ENCODE measurements around the gene CBR3.
"Not testable (repeated sequence)": the region's sequence is repeated elsewhere in the genome, so short reads cannot be mapped to it uniquely, and the experiment has no call there.

The CBR3 gene

DNA sequence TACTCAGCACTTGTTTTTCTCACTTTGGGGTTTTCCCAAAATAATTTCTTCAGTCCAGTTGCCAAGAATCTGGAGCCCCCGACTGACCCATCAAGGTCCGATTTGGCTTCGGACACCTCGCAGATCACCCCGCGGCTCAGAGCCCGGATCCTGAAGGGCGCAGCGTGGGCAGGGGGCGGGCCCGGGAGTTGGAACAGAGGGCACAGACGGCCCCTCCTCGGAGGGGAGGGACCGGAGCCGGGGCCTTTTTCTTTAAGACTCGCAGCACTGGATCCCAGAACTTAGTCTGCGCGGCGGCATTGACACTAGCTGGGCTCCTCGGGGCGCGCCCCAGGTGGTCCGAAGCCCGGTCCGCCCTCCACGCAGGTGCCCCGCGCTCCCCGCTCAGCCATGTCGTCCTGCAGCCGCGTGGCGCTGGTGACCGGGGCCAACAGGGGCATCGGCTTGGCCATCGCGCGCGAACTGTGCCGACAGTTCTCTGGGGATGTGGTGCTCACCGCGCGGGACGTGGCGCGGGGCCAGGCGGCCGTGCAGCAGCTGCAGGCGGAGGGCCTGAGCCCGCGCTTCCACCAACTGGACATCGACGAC lies at the start of gene CBR3:
Gene CBR3 (plus strand): TSS at position 277 of the 588 bp plus-strand sequence. CDS start 114 bp downstream, at position 391.
- DNase-seq: no peak

DNA sequence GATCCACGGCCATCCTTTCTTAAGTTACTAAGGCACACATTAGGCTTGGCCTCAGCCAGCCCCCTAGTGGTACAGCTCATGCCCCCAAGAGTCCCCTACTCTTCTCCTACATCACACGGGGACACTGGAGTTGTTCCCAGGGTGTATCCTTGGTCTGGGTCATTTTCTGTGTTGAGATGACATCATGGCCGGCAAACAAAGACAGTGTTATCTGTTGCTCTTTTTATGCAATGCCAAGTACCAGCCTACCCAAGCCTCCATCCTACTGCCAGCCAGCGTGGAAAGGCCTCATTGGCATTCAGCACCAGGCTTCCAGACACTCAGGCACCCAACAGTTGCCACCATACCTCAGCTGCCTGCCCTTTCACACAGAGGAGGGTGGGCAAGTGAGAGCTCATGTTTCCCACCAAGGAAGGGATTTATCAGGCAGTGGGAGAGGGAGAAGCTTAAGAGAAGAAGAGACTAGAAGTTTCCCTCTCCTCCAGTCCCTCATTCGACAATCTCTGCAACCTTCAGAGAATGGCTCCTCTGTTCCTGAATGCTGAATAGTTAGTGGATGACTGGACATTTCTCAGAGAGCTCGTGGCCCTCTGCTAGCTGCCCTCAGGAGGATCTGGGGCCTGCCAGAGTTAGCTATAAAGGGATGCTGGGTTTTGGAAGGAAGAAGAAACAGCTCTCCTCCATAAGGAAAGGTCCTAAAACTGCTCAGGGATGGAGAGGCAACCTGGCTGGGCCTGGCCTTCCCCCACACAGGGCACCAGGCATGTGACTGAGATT lies 47.3 kb upstream of the CBR3 start:
- no peak for DNase-seq

- DNase-seq: no peak
Measured at GRCh38 chr21:36089946-36090345, 44.9 kb upstream of the CBR3 start.

- DNase-seq: no peak
Measured at GRCh38 chr21:36092681-36093080, 42.2 kb upstream of the CBR3 start.

- DNase-seq: no peak
Measured at GRCh38 chr21:36093512-36093911, 41.4 kb upstream of the CBR3 start.

DNA sequence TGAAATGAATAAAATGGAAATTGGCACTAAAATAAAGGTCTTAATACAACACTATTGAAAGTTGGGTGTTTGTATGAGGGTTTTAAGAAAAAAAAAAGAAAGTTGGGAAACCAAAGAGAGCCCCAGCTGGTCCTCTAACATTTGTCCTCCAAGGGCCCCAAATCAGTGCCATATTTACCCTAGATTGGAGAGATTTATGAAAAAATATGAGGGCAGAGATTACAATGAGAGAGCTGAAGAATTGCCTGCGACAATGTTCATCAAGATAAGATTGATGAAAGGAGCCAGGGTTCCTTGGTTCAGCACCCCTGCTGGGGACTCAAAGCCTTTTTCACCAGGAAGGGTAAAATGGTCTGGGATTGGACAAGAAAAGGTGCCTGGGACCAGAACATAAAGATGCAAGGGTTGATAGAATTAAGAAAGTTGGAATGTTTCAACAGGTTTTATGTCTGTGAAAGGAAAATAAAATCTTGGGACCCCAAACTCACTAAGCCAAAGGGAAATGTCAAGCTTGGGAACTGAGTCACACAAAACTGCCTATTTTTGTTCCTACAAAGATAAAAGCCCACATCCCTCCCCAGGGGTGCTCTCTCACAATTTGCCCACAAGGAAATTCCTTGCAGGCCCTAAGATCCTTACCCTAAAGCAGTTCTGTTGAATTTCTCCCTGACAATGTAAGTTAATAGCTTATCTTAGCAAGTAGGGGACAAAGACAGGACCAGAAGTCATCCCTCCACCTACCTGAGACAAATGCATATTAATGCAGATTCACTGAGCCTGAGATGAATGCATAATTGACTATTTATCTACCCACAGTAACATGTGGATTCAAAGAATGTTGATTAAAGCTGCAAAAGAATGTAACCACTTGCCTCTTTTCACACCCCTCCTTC lies 38.2 kb upstream of the CBR3 start:
- DNase-seq: no peak

- no peak for DNase-seq
Measured at GRCh38 chr21:36097427-36098181, 37.3 kb upstream of the CBR3 start.

DNA sequence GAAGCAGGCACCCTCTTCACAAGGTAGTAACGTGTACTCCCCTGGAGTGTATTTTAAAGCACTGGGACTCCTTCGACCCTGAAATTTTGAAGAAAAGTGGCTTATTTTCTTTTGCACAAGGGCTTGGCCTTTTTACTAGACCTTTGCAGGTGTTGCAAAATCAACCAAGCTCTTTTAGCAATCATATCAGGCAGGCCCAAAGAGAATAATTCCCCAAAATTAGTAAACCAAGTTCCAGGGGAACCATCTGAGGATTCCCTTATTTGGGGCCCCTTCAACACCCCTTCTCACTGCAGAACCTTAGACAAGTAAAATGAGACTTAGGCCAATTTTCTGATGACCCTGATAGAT lies 36.7 kb upstream of the CBR3 start:
- DNase-seq: no peak

- no peak for DNase-seq
Measured at GRCh38 chr21:36099000-36099399, 35.9 kb upstream of the CBR3 start.

DNA sequence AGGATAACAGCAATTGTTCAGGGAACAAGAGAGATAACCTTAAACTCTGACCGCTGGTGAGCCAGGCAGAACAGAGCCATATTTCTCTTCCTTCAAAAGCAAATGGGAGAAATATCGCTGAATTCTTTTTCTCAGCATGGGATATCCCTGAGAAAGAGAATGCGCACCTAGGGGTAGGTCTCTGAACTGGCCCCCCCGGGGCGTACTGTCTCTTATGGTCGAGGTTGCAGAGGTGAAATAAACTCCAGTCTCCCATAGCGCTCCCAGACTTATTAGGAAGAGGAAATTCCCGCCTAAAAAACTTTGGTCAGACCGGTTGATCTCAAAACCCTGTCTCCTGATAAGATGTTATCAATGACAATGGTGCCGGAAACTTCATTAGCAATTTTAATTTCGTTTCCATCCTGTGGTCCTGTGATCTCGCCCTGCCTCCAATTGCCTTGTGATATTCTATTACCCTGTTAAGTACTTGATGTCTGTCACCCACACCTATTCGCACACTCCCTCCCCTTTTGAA lies 35.1 kb upstream of the CBR3 start:
- DNase-seq: not testable (repeated sequence)

- DNase-seq: no peak
Measured at GRCh38 chr21:36100971-36101641, 33.8 kb upstream of the CBR3 start.

DNA sequence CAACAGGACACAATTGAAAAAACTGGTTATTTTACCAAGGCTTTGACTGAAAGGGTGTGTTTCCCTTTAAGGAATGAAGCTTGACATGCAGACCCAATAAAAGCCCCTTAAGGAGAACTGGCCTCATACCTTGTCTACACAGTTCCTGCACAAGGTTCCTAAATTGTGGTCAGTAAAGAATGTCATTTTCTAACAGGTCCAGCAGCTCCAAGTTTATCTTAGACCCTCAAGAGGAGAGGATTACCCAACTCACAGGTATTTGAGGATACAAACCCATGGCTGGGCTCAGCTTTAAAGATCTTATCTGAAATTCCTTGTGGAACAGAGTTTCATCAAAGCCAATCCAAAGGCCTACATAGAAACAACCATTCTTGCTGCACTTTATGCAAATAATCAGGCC lies 31.4 kb upstream of the CBR3 start:
- no peak for DNase-seq

DNA sequence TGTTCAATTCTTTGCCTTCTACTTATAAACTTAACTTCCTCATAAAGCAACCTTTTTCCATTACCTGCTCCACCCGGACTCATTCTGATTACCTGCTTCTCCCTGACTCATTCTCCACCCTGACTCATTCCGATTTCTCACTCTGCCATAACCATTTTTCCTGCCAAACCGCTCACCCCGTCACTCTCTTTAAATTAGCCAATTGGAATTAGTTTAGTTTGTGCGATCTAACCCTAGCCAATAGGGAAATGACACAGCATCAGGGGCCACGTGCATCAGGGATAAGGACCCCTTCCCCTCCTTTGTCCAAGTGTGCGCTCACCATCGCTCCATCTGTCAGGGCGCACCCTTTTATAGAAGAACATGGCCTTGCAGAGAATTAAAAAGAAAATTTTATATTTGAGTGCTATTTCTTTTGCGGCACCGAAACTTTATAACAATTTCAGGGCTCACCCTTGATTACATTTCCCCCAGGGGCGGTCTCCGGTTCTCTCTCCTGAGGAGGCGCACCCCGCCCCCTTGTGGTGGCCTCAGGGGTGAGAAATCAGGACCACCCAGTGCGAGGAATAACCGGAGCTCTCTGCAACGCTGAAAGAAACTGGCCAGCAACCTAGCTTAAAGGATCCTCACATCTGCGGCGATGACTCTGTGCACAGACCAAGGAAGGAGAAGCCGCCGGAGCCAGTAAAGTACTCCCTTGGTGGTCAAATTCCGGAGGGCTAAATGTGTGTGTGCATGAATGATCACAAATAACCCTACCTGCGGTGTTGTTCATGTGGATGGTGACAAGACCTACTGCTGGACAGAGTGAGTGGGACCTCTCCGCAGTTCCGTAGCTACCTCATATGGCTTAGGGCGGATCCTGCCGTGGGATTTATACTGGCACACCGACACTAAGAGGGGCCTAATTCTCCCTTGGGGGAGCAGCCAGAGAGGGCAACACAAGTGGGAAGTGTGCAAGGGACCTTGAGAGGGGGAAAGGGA lies 30.3 kb upstream of the CBR3 start:
- no peak for DNase-seq

DNA sequence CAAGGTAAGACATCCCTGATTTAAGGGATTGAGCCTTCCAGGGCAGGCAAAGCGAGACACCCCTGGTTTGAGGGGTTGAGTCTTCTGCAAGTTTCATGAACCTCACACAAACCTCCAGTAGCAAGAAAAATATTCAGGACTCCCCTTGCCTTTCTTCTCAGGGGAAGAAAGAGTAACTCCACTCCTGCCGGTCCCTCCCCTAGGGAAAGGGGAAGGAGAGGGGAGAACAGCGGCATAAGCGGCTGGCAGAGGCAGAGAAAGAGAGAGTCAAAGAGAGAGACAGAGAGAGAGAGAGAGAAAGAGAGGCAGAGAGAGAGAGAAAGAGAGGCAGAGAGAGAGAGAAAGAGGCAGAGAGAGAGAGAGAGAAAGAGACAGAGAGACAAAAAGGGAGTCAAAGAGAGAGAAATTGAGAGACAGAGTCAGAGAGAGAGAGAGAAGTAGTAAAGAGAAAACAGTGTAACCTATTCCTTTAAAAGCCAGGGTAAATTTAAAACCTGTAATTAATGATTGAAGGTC lies 29.5 kb upstream of the CBR3 start:
- no peak for DNase-seq

DNA sequence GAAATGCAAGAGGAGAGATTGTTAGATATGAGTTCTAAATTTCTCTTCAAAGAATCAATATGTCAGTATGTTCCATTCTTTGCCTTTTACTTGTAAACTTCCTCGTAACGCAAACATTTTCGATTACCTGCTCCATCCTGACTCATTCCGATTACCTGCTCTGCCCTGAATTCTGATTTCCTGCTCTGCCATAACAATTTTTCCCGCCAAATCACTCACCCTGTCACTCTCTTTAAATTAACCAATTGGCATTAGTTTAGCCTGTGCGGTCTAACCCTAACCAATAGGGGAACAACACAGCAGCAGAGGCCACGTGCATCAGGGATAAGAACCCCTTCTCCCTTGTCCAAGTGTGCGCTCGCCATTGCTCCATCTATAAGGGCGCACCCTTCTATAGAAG lies 25.0 kb upstream of the CBR3 start:
- DNase-seq: no peak

- no peak for DNase-seq
Measured at GRCh38 chr21:36111238-36111637, 23.6 kb upstream of the CBR3 start.

DNA sequence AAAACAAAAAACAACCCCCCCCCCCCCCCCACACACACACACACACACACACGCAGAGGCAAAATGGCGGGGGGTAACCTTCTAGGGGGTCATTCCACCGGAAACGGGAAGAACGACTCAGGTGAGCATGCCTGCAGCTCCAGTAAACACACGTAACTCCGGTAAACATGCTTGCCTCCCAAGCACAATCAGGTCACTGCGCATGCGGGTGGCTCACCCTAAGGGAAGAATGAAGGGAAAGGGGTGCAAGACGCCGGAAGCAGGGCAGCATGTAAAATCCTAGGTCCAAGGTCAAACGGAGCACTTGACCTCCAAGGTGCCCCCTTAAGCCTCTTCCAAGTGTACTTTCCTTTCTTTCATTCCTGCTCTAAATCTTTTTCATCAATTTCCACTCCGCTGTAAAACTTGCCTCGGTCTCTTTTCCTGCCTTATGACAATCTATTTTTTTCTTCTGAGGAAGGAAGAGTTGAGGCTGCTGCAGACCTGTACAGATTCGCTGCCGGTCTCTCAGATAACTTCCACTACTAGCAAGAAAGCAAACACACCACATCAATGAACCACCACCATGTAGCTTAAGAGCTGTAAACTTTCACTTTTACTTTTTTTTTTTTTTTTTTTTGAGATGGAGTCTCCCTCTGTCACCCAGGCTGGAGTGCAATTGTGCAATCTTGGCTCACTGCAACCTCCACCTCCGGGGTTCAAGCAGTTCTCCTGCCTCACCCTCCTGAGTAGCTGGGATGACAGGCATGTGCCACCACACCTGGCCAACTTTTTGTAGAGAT lies 21.0 kb upstream of the CBR3 start:
- DNase-seq: no peak

GRCh38 chr21:36115138-36115730 lies 19.6 kb upstream of the CBR3 start:
- no peak for DNase-seq

DNA sequence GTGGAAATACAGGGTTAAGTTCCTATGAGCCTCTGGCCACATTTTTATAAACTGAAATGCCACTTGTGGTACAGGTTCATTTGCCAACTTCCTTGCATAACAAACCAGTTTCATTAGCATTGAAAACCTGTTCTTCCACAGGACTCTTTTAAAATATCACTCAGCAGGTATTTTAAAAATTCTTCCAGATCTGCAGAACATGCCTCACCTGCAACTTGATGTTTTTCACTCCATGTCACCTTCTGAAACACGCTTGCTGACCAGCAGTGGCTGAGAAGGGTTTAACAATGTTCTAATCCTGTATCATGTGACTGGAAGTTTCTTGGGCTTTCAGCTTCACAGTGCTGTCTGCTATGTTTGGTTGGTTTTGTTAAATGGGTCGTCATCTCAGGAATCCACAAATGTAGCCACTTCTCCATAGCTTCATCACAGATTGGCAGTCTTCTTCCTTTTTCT lies 17.6 kb upstream of the CBR3 start:
- DNase-seq: no peak

Measured in SHP77 (cell line).